Activated T-cell treated with anti-CD3 and anti-CD28 coated beads, Interleukin-2, amount 50 U/mL, for 4 hours (primary cell): ENCODE measurements around the gene B3GALT5. TPM values are rescaled to one million over a fixed set of nuclear protein-coding genes. Genes with fewer than 3 reads are reported as not detected.

Source experiments
- ATAC-seq, 2 donors: fragments of 200-7000 bp; cut with Tn5 transposase; one replicate each; pipeline ENCODE4 v1.10.0; 2021
- DNase-seq: peaks from one replicate; pipeline ENCODE4 v3.0.0-alpha.2; 2020
- H3K27me3 Mint-ChIP-seq: one replicate; pipeline ENCODE4 v1.8.0; 2021; ENCODE audit warnings: low read depth, mixed read lengths
- H3K36me3 Mint-ChIP-seq: one replicate; pipeline ENCODE4 v1.8.0; 2022; ENCODE audit warnings: mixed read lengths; ENCODE audit not compliant: insufficient read depth
- H3K4me1 Mint-ChIP-seq: one replicate; pipeline ENCODE4 v1.8.0; 2021; ENCODE audit warnings: low read depth, mixed read lengths
- H3K4me3 Mint-ChIP-seq: one replicate; pipeline ENCODE4 v1.8.0; 2021; ENCODE audit warnings: mild to moderate bottlenecking, moderate library complexity, mixed read lengths
- H3K9me3 Mint-ChIP-seq: one replicate; pipeline ENCODE4 v1.8.0; 2021; ENCODE audit warnings: mixed read lengths
- total RNA-seq, 3 donors: library from RNA; stranded (reverse); gene quantifications; one replicate each; pipeline ENCODE4 v1.2.1, GENCODE V29; 2021

Gene B3GALT5
- total RNA-seq, 3 donors from 2014 or later: 0.03 to 0.05 (median 0.05) TPM

- no peaks in the 10 kb centered on the region for H3K4me1 Mint-ChIP-seq
- DNase-seq (no peak), ATAC-seq (no peak)
- no peaks in the 10 kb centered on the region for H3K36me3 Mint-ChIP-seq
- no peak overlapping the region for H3K4me3 Mint-ChIP-seq
- no peaks in the 10 kb centered on the region for H3K9me3 Mint-ChIP-seq
- H3K27me3 Mint-ChIP-seq: peaks cover 4% of the 10 kb centered on the region
Observed at GRCh38 chr21:39647476-39647875, 34.7 kb downstream of the B3GALT5 start.

GRCh38 chr21:39648879-39649278, 36.1 kb downstream of the B3GALT5 start:
- H3K27me3 Mint-ChIP-seq: peaks cover 4% of the 10 kb centered on the region
- H3K4me3 Mint-ChIP-seq: no peak overlapping the region
- no peak for DNase-seq
- no peak for ATAC-seq
- peaks cover 2% of the 10 kb centered on the region for H3K36me3 Mint-ChIP-seq
- peaks cover 9% of the 10 kb centered on the region for H3K9me3 Mint-ChIP-seq
- no peaks in the 10 kb centered on the region for H3K4me1 Mint-ChIP-seq

GRCh38 chr21:39649526-39649925, 36.8 kb downstream of the B3GALT5 start:
- H3K9me3 Mint-ChIP-seq: peaks cover 10% of the 10 kb centered on the region
- ATAC-seq (no peak), DNase-seq (no peak)
- H3K27me3 Mint-ChIP-seq: peaks cover 4% of the 10 kb centered on the region
- no peaks in the 10 kb centered on the region for H3K4me1 Mint-ChIP-seq
- H3K4me3 Mint-ChIP-seq: no peak overlapping the region
- H3K36me3 Mint-ChIP-seq: peaks cover 2% of the 10 kb centered on the region

GRCh38 chr21:39650306-39650705, 37.6 kb downstream of the B3GALT5 start:
- Mint-ChIP-seq H3K27me3 (peaks cover 4% of the 10 kb centered on the region), H3K4me3 (no peak overlapping the region), H3K9me3 (peaks cover 10% of the 10 kb centered on the region), H3K36me3 (peaks cover 2% of the 10 kb centered on the region), H3K4me1 (no peaks in the 10 kb centered on the region)
- ATAC-seq (no peak), DNase-seq (no peak)

- peaks cover 10% of the 10 kb centered on the region for H3K9me3 Mint-ChIP-seq
- H3K4me1 Mint-ChIP-seq: no peaks in the 10 kb centered on the region
- no peak overlapping the region for H3K4me3 Mint-ChIP-seq
- H3K27me3 Mint-ChIP-seq: peaks cover 4% of the 10 kb centered on the region
- peaks cover 2% of the 10 kb centered on the region for H3K36me3 Mint-ChIP-seq
- ATAC-seq (no peak), DNase-seq (no peak)
Observed at GRCh38 chr21:39650801-39651200, 38.1 kb downstream of the B3GALT5 start.

- H3K36me3 Mint-ChIP-seq: peaks cover 2% of the 10 kb centered on the region
- H3K4me1 Mint-ChIP-seq: no peaks in the 10 kb centered on the region
- H3K4me3 Mint-ChIP-seq: no peak overlapping the region
- H3K9me3 Mint-ChIP-seq: peaks cover 10% of the 10 kb centered on the region
- DNase-seq (no peak), ATAC-seq (no peak)
- peaks cover 4% of the 10 kb centered on the region for H3K27me3 Mint-ChIP-seq
Observed at GRCh38 chr21:39651206-39651605, 38.5 kb downstream of the B3GALT5 start.

- no peak overlapping the region for H3K4me3 Mint-ChIP-seq
- H3K4me1 Mint-ChIP-seq: no peaks in the 10 kb centered on the region
- H3K9me3 Mint-ChIP-seq: peaks cover 10% of the 10 kb centered on the region
- no peak for ATAC-seq
- H3K36me3 Mint-ChIP-seq: peaks cover 2% of the 10 kb centered on the region
- peaks cover 4% of the 10 kb centered on the region for H3K27me3 Mint-ChIP-seq
- DNase-seq: no peak
Observed at GRCh38 chr21:39654951-39655350, 42.2 kb downstream of the B3GALT5 start.

GRCh38 chr21:39655589-39655988, 42.8 kb downstream of the B3GALT5 start:
- Mint-ChIP-seq H3K9me3 (peaks cover 10% of the 10 kb centered on the region), H3K36me3 (peaks cover 2% of the 10 kb centered on the region), H3K27me3 (peaks cover 4% of the 10 kb centered on the region), H3K4me1 (no peaks in the 10 kb centered on the region), H3K4me3 (no peak overlapping the region)
- ATAC-seq: no peak
- no peak for DNase-seq

GRCh38 chr21:39656209-39656608, 43.5 kb downstream of the B3GALT5 start:
- Mint-ChIP-seq H3K4me1 (no peaks in the 10 kb centered on the region), H3K36me3 (peaks cover 2% of the 10 kb centered on the region), H3K27me3 (peaks cover 6% of the 10 kb centered on the region), H3K9me3 (peaks cover 10% of the 10 kb centered on the region), H3K4me3 (no peak overlapping the region)
- ATAC-seq: no peak
- no peak for DNase-seq

GRCh38 chr21:39657091-39657689, 44.5 kb downstream of the B3GALT5 start:
- H3K4me1 Mint-ChIP-seq: no peaks in the 10 kb centered on the region
- H3K27me3 Mint-ChIP-seq: peaks cover 7% of the 10 kb centered on the region
- no peak overlapping the region for H3K4me3 Mint-ChIP-seq
- no peak for ATAC-seq
- peaks cover 10% of the 10 kb centered on the region for H3K9me3 Mint-ChIP-seq
- DNase-seq: no peak
- H3K36me3 Mint-ChIP-seq: peaks cover 2% of the 10 kb centered on the region

GRCh38 chr21:39658066-39658465, 45.3 kb downstream of the B3GALT5 start:
- Mint-ChIP-seq H3K9me3 (peaks cover 7% of the 10 kb centered on the region), H3K4me3 (no peak overlapping the region), H3K4me1 (no peaks in the 10 kb centered on the region), H3K27me3 (peaks cover 7% of the 10 kb centered on the region), H3K36me3 (peaks cover 2% of the 10 kb centered on the region)
- no peak for DNase-seq
- no peak for ATAC-seq

- H3K36me3 Mint-ChIP-seq: no peaks in the 10 kb centered on the region
- peaks cover 7% of the 10 kb centered on the region for H3K27me3 Mint-ChIP-seq
- H3K9me3 Mint-ChIP-seq: no peaks in the 10 kb centered on the region
- no peaks in the 10 kb centered on the region for H3K4me1 Mint-ChIP-seq
- ATAC-seq (no peak), DNase-seq (no peak)
- H3K4me3 Mint-ChIP-seq: no peak overlapping the region
Observed at GRCh38 chr21:39659070-39659815, 46.5 kb downstream of the B3GALT5 start.

GRCh38 chr21:39660191-39660980, 47.6 kb downstream of the B3GALT5 start:
- ATAC-seq (no peak), DNase-seq (no peak)
- Mint-ChIP-seq H3K4me3 (no peak overlapping the region), H3K4me1 (no peaks in the 10 kb centered on the region), H3K27me3 (peaks cover 9% of the 10 kb centered on the region), H3K9me3 (no peaks in the 10 kb centered on the region), H3K36me3 (no peaks in the 10 kb centered on the region)

GRCh38 chr21:39661121-39661520, 48.4 kb downstream of the B3GALT5 start:
- Mint-ChIP-seq H3K27me3 (peaks cover 9% of the 10 kb centered on the region), H3K4me3 (no peak overlapping the region), H3K9me3 (no peaks in the 10 kb centered on the region), H3K36me3 (no peaks in the 10 kb centered on the region), H3K4me1 (no peaks in the 10 kb centered on the region)
- no peak for ATAC-seq
- DNase-seq: no peak
